Measurements from ENCODE around the gene CENPN.

The CENPN gene, protein sequence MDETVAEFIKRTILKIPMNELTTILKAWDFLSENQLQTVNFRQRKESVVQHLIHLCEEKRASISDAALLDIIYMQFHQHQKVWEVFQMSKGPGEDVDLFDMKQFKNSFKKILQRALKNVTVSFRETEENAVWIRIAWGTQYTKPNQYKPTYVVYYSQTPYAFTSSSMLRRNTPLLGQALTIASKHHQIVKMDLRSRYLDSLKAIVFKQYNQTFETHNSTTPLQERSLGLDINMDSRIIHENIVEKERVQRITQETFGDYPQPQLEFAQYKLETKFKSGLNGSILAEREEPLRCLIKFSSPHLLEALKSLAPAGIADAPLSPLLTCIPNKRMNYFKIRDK

DNA sequence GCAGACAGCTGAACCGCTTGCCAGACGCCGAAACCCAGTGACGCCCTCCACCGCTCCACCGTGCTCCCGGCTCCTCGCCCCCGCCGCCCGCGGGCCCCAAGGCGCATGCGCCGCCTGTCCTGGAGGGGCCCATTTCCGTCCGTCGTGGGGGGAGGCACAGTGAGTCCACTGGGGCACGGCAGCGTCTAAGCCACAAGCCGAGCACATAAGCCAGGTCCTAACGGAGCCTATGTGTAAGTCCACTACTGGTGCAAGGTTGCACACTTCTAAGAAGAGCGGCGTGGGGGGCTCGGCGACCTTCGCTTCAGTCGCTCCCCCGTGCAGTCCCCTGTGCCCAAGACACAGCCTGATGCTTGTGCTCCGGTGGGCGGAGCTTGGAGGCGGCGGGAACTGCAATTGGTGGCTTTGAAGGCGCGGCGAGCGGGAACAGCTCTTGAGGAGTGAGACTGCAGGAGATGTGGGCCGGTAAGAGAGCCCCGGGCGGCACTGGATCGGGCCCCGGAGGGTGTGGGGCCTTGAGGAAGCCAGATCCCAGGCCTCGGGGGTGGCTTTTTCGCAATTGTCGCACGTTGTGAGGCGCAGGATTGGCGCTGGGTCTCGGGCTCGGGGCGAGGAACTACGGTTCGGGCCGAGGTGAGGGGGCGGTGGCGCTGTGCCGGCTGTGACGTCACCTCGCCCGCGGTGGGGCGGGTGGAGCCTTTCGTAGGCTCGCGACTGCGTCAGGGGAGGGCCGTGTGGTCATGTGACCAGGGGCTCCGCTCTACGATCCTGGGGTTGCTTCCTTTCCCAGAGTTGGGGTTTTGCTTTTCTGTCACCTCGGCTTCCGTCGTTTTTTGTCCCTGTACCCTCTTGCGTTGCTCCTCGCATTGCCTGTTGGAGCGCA is at the start of gene CENPN, which contains the start of gene CMC2:
Gene CENPN (plus strand): TSS at position 402 of the 883 bp plus-strand sequence. CDS start 4,726 bp downstream, outside the sequence.
Gene CMC2 (minus strand): TSS at position 73 of the 883 bp plus-strand sequence. CDS start 9,491 bp downstream, outside the sequence.
- TF ChIP-seq CTCF (IDR thresholded peaks at IDR 0.05; ENCODE audit: borderline replicate concordance, control extremely low read depth, extremely low read depth, insufficient read depth, missing control alignments), result no peak
- DNase-seq (ENCODE audit: low spot score), result peak; percentile 94
- in situ Hi-C loops (cut with MboI; ENCODE audit: low sequenced_read_pairs, unreplicated experiment), result no loop called here

DNA sequence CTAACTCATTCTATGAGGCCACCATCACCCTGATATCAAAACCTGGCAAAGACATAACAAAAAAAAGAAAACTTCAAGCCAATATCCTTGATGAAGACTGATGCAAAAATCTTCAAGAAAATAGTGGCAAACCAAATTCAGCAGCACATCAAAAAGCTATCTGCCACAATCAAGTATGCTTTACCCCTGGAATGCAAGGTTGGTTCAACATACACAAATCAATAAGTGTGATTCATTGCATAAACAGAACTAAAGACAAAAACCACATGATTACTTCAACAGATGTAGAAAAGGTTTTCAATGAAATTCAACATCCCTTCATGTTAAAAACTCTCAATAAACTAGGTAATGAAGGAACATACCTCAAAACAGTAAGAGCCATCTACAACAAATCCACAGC is 48.7 kb upstream of the CENPN start:
- no peak for TF ChIP-seq CTCF (IDR thresholded peaks at IDR 0.05; ENCODE audit: borderline replicate concordance, control extremely low read depth, extremely low read depth, insufficient read depth, missing control alignments)
- DNase-seq (ENCODE audit: low spot score), result no peak
- in situ Hi-C loops (cut with MboI; ENCODE audit: low sequenced_read_pairs, unreplicated experiment), result no loop called here

- TF ChIP-seq CTCF (IDR thresholded peaks at IDR 0.05; ENCODE audit: borderline replicate concordance, control extremely low read depth, extremely low read depth, insufficient read depth, missing control alignments), result no peak
- in situ Hi-C loops (cut with MboI; ENCODE audit: low sequenced_read_pairs, unreplicated experiment), result no loop called here
- no peak for DNase-seq (ENCODE audit: low spot score)
Measured at GRCh38 chr16:80962879-80963278, 44.1 kb upstream of the CENPN start.

GRCh38 chr16:80964351-80964750 is 42.7 kb upstream of the CENPN start:
- in situ Hi-C loops (cut with MboI; ENCODE audit: low sequenced_read_pairs, unreplicated experiment), result no loop called here
- no peak for TF ChIP-seq CTCF (IDR thresholded peaks at IDR 0.05; ENCODE audit: borderline replicate concordance, control extremely low read depth, extremely low read depth, insufficient read depth, missing control alignments)
- DNase-seq (ENCODE audit: low spot score), result no peak

- in situ Hi-C loops (cut with MboI; ENCODE audit: low sequenced_read_pairs, unreplicated experiment), result no loop called here
- no peak for DNase-seq (ENCODE audit: low spot score)
- no peak for TF ChIP-seq CTCF (IDR thresholded peaks at IDR 0.05; ENCODE audit: borderline replicate concordance, control extremely low read depth, extremely low read depth, insufficient read depth, missing control alignments)
Measured at GRCh38 chr16:80966617-80967016, 40.4 kb upstream of the CENPN start.

DNA sequence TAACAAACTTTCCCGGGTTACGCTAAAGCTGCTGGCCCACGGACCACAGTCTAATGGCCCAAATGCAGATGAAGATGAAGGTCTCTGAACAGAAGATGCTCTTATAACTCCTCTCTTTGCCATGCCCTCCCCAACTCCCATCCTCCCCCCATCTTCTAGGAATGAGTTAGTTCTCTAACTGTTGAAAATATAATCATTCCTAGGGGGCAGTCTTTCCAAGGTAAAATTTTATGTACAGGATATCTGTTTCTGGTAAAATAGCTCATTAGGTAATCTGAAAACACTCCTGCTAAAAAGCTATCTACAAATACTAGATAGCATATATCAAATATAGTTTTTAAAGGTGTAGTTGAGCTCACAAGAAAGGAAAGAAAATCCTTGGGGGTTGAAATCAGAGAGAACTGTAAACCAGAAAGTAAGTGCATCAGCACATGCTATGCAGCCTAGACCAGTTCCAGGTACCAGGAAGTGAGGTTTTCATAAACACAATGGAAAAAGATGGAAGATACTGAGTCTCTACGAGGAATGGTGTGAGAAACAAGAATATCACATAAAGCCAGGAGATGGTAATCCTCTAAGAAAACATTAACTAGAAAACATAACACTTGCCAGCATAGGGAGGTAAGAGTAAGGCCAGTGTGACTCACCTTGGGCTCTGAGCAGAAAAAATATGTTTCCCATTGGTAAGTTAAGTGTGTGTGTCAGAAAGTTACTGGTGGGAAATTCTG is 38.5 kb upstream of the CENPN start:
- in situ Hi-C loops (cut with MboI; ENCODE audit: low sequenced_read_pairs, unreplicated experiment), result no loop called here
- no peak for TF ChIP-seq CTCF (IDR thresholded peaks at IDR 0.05; ENCODE audit: borderline replicate concordance, control extremely low read depth, extremely low read depth, insufficient read depth, missing control alignments)
- DNase-seq (ENCODE audit: low spot score), result no peak
